ENCODE measurements around the gene ADAP1.
"Not testable (repeated sequence)": the region's sequence is repeated elsewhere in the genome, so short reads cannot be mapped to it uniquely, and the experiment has no call there.

The ADAP1 gene, protein sequence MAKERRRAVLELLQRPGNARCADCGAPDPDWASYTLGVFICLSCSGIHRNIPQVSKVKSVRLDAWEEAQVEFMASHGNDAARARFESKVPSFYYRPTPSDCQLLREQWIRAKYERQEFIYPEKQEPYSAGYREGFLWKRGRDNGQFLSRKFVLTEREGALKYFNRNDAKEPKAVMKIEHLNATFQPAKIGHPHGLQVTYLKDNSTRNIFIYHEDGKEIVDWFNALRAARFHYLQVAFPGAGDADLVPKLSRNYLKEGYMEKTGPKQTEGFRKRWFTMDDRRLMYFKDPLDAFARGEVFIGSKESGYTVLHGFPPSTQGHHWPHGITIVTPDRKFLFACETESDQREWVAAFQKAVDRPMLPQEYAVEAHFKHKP

DNA sequence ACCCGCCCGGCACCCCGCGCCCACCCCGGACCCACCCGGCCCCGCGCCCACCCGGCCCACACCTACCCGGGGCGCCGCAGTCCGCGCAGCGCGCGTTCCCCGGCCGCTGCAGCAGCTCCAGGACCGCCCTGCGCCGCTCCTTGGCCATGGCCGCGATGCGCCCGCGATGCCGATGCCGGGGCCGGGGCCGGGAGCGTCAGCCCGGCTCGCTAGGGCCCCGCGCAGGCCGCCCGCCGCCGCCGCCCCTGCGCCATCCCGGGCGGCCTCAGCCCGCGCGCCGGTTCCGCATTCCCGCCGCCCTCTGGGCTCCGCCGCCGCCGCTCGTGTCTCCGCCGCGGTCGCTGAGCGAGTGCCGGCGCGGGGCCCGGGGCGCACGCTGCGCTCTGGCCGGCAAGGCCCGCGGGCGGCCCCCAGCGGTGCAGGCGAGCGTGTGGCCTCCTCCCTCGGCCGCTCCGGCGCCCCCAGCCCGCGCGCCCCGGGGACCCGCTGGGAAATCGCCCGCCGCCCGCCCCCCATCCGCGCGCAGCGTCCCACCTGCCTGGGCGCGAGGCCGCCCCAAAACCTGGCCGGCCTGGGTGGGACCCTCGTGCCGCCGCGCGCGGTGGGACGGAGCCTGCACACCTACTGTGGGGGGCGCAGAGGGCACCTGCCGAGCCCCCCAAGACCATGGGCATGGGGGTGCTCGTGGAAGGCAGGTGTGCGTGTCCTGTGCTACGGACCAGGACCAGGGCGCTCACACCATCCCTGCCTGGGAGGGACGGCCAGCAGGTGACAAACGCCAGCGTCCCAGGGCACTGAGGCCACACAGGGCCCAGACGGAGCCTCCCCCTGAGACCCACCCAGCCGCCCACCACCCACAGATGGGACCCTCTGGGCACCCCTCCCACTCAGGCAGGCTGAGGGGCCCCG, at the start of gene ADAP1:
ADAP1 (minus strand) TSS at position 351 of the 909 bp plus-strand sequence; CDS start at position 148, 203 bp downstream.
- peak; percentile 60 for DNase-seq (ENCODE audit: low spot score)

DNA sequence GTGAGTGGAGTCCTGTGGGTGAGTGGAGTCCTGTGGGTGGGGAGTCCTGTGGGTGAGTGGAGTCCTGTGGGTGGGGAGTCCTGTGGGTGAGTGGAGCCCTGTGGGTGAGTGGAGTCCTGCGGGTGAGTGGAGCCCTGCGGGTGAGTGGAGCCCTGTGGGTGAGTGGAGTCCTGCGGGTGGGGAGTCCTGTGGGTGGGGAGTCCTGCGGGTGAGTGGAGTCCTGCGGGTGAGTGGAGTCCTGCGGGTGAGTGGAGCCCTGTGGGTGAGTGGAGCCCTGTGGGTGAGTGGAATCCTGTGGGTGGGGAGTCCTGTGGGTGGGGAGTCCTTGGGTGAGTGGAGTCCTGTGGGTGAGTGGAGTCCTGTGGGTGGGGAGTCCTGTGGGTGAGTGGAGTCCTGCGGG, 48.0 kb upstream of the ADAP1 start:
- DNase-seq (ENCODE audit: low spot score) = not testable (repeated sequence)

DNA sequence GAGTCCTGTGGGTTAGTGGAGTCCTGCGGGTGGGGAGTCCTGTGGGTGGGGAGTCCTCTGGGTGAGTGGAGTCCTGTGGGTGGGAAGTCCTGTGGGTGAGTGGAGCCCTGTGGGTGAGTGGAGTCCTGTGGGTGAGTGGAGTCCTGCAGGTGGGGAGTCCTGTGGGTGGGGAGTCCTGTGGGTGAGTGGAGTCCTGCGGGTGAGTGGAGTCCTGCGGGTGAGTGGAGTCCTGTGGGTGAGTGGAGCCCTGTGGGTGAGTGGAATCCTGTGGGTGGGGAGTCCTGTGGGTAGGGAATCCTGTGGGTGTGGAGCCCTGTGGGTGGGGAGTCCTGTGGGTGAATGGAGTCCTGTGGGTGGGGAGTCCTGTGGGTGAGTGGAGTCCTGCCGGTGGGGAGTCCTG, 47.5 kb upstream of the ADAP1 start:
- not testable (repeated sequence) for DNase-seq (ENCODE audit: low spot score)

DNA sequence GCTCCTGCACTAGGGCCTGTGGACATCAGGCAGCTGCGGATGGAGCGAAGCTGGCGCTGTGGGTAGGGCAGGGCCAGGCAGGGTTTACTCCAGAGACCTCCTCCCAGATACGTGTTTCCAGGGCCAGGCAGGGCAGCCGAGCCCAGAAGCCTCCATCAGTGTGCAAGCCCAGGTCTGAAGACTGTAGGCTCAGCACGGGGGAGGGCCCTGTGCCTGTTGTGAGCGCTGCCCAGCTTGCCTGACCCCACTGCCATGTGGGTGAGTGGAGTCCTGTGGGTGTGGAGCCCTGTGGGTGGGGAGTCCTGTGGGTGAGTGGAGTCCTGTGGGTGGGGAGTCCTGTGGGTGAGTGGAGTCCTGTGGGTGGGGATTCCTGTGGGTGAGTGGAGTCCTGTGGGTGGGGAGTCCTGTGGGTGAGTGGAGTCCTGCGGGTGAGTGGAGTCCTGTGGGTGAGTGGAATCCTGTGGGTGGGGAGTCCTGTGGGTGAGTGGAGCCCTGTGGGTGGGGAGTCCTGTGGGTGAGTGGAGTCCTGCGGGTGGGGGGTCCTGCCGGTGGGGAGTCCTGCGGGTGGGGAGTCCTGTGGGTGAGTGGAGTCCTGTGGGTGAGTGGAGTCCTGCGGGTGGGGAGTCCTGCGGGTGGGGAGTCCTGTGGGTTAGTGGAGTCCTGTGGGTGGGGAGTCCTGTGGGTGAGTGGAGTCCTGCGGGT, 46.7 kb upstream of the ADAP1 start:
- not testable (repeated sequence) for DNase-seq (ENCODE audit: low spot score)

DNA sequence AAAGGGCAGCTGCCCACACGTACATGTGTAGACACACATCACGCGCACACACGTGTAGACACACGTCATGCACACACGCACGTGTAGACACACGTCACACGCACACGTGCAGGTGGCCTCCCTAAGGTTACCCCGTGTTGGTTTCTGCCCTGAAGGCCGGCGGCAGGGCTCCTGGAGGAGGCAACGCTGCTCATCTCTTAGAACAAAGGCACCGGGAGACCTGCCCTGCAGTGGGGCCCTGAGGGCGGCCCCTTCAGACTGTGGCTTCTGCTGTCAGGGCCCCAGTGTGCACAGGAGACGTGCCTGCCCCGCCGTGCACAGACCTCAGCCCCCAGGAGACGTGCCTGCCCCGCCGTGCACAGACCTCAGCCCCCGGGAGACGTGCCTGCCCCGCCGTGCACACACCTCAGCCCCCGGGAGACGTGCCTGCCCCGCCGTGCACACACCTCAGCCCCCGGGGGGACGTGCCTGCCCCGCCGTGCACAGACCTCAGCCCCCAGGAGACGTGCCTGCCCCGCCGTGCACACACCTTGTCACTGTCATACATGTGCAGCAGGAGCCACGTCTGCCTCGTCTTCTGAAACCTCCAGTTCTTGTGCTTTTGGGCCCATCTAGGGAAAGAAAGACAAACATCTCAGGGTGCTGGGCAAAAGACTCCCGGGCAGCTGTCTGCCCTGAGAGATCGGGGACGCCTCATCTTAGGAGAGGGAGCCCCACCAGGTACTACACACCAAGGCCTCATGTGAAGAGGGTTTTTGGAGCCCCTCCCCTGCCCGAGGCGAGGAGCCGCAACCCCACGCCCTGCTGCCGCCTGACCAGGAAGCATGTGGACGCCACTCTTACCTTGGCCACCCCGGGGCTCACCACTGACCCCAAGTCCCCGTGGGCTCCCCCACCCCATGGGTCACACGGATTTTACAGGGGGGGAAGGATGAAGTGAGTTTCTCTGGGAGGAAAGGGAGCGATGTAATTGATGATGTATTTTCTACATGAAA, 45.8 kb upstream of the ADAP1 start:
- no peak for DNase-seq (ENCODE audit: low spot score)

DNA sequence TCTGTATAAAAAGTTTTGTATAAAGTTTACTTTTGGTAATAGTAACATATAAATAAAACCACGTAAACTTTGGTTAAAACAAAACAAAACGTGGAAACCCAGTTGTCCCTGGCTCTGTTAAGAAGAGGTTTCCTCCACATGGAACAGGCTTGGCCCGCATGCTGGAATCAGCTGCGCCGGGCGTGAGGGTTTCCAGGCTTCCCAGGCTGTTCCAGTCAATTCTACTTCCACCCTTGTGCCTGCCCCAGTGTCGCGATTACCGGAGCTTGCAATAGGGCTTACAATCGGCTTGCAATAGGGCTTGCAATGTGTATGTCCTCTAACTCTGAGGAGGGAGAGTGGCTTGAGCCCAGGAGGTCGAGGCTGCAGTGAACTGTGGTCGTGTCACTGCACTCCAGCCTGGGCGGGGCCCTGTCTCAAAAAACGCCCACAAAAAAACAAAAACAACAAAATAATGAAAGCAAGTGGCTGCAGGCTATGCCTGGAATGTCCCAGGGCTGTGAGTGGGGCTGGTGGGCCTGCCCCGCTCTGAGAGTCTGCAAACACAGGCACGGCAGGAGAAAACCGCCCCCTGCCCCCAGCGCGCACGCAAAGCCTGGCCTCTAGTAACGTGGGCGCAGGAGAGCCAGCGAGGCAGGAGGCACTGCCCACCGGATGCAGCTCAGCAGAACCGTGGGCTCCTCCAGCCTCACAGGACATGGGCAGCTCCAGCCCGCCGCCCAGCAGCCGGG, 44.8 kb upstream of the ADAP1 start:
- no peak for DNase-seq (ENCODE audit: low spot score)

DNA sequence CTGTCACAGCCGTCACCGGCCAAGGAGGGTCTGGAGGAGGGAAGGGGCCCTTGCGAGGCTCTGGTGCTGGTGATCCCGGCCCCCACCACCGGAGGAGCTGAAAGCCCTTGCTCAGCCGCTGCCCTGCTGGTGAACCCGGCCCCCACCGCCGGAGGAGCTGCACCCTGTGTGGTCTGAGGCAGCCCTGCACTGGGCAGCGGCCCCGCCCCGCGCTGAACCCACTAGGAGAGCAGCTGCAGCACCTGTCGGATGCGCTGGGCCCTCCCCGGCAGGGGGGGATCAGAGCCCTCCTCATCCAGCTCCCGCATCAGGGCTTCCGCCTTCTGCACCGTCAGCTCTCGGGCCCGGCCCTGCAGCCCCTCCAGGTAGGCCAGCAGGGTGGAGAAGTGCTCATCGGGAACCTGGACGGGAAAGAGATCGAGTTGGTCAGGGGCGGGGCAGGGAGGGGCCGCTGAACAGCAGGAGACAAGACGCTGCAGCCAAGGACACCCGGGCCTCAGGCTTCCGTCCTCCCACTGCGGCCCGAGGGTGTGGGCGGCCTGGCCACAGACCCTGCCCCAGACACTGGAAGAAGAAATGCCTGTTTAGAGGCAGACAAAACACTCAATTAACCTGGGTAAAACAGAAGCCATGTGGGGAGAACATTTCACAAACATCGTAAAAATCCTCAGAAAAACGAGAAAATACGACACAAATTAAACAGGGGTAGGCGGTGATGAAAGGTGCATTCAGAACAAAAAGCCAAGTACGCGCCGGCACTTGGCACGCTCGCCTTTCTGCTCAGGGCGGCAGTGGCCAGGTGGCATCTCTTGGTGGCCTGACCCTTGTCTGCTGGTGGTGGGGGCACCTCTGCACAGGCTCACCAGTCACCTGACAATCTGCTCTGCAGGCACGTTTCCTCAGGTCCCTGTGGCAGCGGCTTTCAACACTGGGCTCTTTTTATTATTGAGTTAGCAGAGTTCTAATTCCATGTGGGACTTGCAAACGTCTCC, 43.2 kb upstream of the ADAP1 start:
- no peak for DNase-seq (ENCODE audit: low spot score)

DNA sequence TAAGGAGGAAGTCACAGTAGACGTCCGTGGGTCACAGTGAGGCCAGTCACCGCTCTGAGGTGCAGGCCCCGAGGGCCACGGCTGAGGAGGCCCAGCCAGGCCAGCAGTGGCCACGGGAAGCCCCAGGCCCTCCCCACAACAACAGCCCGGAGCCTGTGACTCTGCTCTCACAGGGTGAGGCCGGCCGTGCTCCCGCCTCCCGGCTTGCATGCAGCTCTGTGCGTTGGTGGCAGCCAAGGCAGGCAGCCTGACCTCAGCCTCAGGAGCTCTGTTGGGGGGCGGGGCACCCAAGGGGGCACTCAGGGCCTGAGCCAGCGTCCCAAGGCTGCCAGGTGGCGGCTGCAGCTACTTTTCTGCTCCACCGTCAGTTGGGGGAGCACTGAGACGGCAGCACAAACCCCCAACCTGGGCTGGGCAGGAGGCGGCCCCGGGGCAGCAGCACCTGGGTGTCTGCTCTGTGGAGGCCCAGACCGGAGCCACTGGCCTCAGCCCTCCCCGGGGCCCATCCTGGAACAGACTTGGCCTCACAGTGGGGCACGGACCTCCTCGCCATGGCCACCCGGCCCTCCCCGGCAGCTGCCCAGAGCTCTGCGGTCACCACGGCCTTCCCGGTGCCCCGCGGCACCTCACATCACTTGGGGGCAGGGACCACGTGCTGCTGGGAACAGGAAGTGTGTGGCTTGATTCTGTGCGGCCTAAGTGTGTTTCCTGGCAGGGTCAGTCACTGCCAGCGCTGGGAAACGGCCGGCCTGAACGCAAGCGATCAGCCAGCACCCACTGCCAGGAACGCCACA, 41.8 kb upstream of the ADAP1 start:
- DNase-seq (ENCODE audit: low spot score) = no peak

DNA sequence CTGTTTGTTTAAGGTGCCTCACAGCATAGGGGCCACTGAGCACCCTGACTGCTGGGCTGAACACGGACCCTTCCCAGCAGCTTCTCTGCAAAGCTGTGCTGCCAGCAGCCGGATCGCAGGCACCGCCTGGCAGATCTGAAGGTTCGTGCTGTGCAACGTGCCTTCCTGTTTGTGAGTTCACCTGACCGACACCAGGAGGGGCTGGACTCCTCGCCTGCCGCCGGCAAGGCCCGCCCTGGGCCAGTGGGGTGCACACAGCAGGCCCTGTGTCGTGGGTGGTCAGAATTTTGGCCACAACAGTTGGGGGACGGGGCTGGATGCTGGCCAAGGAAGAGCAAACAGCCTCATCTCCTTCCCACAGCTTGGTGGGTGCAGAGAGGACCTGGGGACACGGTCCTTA, 41.1 kb upstream of the ADAP1 start:
- DNase-seq (ENCODE audit: low spot score) = no peak

DNA sequence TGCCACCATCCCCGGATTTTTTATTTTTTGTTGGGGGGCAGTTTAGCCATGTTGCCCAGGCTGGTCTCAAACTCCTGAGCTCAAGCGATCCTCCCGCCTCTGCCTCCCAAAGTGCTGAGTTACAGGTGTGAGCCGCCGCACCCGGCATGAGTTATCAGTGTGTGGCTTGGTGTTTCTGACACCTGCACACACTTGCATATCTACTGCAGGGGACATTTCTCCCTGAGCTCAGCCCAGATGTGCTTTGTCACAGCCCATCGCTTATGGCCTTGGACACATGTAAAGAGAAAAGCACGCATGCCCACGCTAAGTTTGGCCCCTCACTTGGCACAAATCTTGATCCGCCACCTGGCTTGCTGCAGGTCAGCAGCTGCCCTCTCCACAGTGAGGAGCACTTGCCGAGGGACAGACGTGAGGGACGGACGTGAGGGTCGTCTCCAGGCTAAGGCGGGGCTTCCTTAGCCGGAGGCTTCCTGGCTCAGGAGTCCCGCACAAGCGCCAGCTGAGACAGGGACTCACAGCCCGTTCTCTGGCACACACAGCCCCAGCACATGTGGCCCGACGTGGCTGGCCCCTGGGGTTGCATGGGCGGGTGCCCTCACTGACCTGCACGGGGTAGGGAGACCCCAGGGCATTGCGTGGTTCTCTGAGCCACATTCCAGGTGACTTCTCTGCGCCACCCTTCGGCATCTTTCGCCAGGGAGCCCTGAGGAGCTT, 40.3 kb upstream of the ADAP1 start:
- DNase-seq (ENCODE audit: low spot score) = no peak

DNA sequence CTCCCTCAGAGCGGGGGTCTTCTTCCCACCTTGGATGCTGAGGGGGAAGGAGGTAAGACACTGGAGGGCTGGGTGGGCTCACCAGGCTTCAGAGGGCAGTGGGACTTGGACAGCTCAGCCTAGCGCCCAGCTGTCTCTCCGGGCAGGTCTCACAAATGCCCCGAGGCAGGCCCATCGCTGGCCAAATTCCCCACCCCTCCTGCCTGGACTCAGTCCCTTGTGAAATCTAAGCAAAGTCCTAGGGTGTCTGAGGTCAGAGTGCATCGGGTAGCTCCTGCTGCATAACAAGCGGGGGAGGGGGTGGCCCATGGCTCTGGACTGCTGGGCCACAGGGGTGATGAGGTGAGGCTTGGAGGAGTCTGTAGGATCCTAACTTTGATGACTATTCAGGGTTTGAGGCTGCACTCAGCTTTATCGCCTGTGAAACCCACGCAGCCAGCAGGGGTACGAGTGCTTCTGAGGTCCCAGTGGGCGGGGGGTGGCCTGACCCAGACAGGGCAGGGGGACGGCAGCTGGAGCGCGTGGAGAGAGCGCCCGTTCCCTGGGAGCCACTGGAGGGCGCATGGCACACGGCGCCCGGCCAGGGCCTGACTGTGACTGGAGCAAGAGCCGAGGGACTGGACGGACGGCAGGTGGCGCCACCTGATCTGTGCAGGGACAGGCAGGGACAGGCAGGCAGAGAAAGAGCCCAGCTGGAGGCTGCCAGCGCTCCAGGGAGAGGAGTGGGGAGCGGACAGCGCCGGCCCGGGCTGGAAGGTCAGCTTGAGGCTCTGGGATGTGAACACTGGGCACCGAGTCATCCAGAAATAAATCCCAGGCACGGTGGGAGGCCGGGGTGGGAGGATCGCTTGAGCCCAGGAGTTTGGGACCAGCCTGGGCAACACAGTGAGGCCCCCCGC, 38.5 kb upstream of the ADAP1 start:
- DNase-seq (ENCODE audit: low spot score) = peak; percentile 94

DNA sequence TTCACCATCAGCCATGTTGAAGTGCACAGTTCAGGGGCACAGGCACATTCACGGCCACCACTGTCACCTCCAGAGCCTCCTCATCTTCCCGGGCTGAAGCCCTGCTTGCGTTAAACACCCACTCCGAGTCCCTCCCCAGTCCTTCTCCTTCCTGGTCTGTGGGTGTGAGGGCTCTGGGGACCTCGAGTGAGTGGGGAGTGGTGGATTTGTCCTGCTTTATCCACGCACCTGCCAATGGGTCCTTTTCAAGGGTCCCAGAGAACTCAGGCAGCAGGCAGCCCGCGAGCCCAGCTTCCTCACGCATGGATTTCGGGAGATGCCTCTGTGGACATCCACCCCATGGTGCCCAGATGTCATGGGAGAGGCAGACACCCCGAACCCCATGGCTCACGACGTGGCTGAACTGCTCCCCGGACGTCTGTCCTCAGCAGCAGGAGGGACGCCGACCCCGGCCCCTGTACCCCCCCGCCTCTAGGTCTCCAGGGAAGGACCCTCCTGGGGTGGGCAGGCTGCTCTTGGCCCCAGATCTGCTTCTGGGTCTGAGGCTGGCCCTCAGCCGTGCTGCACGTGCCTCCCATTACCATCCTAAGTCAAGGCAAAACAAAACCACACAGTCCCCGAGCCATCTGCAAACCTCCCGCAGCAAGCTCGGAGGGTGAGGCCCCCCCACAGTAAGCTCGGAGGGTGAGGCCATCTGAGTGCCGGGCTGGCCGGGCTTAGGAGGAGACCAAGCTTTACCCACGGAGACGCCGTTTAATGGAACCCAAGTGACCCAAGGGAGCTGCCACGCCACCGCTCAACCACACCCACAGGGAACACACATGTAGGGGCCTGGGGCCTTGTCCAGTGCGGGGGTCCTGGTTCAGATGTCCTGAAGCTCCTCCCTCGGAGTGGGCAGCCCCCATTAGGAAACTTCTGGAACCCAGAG, 37.5 kb upstream of the ADAP1 start:
- DNase-seq (ENCODE audit: low spot score) = no peak

DNA sequence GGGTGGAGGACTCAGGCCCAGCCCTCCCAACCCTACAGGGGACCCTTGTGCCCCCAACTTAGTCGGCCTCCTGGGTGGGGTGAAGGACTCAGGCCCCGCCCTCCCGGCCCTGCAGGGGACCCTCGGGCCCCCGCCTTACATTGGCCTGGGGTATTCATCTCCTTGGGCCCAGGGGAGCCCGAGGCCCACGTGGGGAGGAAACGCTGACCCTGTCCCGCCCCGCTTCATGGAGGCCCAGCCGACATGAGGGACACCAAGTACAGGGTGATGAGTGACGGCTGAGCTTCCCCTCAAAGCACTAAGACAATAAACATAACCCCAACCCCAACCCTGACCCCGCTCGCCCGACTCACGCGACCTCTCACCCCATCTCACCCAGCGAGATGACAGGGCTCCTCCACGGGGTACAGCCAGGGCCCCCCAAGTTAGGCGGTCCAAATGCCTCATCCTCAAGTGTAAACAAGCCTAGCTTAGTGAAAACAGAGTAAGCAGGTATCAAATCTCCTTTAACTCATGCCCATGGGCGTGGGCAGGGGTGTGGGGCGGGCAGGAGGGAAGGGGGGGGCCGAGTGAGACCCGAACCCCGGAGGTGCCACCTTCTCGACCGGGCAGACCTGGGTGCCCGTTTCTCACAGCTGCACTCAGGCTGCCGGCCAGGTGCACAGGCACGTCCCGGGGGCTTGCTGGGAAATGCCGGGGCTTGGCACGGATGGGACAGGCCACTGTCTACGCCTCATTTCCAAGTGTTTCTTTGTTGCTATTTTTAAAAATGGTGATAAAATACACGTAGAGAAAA, 36.7 kb upstream of the ADAP1 start:
- no peak for DNase-seq (ENCODE audit: low spot score)

DNA sequence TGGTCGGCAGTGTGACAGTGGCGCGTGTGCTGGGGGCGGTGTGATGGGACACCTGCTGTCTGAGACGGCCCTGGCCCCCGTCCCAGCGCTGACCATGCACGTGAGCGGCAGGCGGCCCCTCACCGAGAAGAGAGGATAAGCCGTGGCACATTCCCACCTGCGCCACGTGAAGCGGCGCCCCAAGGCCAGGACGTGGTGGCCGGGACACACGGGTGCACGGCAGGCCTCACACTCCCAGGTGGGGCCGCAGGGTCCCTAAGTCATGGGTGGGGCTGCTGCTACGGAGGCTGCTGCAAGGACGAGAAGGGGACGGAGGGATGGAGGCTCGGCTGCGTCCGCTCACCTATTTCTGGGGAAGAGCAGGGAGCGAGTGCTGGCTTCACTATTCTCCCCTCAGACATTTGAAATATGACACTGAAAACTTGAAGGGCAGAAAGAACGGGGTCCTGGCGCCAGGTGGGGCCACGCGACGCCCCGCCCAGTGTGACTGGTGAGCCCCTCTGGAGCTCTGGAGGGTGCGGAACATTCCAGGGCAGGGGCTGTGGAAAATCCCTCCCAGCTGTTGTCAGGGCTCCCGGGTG, 36.0 kb upstream of the ADAP1 start:
- no peak for DNase-seq (ENCODE audit: low spot score)

Data from CD4-positive, alpha-beta T cell treated with Interleukin-2 at 100 ng/mL for 4 hours (primary cell).